GM21390 (cell line): ENCODE results near the gene TM7SF2.
"Not testable (repeated sequence)": the region's sequence is repeated elsewhere in the genome, so short reads cannot be mapped to it uniquely, and the experiment has no call there.

Source experiments
- ATAC-seq: cut with Tn5 transposase; IDR thresholded peaks from one replicate; pipeline ENCODE4 v1.9.1; 2021; ENCODE audit not compliant: unreplicated experiment

Gene TM7SF2

GRCh38 chr11:65128182-65129145, 16.8 kb downstream of the TM7SF2 start:
- no peak for ATAC-seq

GRCh38 chr11:65129649-65130441, 18.2 kb downstream of the TM7SF2 start:
- no peak for ATAC-seq

- ATAC-seq: no peak
Measured at GRCh38 chr11:65130631-65131416, 19.2 kb downstream of the TM7SF2 start.

- no peak for ATAC-seq
Measured at GRCh38 chr11:65131417-65131776, 19.7 kb downstream of the TM7SF2 start.

GRCh38 chr11:65131895-65132237, 20.2 kb downstream of the TM7SF2 start:
- ATAC-seq: no peak

GRCh38 chr11:65132238-65132987, 20.7 kb downstream of the TM7SF2 start:
- ATAC-seq: peak; percentile 46

- ATAC-seq: peak; percentile 28
Measured at GRCh38 chr11:65132988-65133700, 21.5 kb downstream of the TM7SF2 start.

GRCh38 chr11:65133724-65134123, 22.1 kb downstream of the TM7SF2 start:
- no peak for ATAC-seq

- ATAC-seq: peak; percentile 37
Measured at GRCh38 chr11:65134240-65134951, 22.7 kb downstream of the TM7SF2 start, which contains the start of gene SYVN1. TSS of gene SYVN1 (minus strand) at chr11:65134519. CDS start at chr11:65133601, 918 bp downstream.

GRCh38 chr11:65134952-65135632, 23.4 kb downstream of the TM7SF2 start:
- ATAC-seq: peak; percentile 58

GRCh38 chr11:65135633-65136145, 24.0 kb downstream of the TM7SF2 start:
- ATAC-seq: no peak

- ATAC-seq: no peak
Measured at GRCh38 chr11:65136515-65137096, 24.9 kb downstream of the TM7SF2 start.

GRCh38 chr11:65141896-65142494, 30.3 kb downstream of the TM7SF2 start:
- ATAC-seq: no peak

- no peak for ATAC-seq
Measured at GRCh38 chr11:65147352-65148075, 35.8 kb downstream of the TM7SF2 start.

GRCh38 chr11:65148657-65149056, 37.0 kb downstream of the TM7SF2 start:
- ATAC-seq: no peak

- ATAC-seq: not testable (repeated sequence)
Measured at GRCh38 chr11:65150131-65150508, 38.4 kb downstream of the TM7SF2 start.
